Measurements from ENCODE around the gene STX3.

DNA sequence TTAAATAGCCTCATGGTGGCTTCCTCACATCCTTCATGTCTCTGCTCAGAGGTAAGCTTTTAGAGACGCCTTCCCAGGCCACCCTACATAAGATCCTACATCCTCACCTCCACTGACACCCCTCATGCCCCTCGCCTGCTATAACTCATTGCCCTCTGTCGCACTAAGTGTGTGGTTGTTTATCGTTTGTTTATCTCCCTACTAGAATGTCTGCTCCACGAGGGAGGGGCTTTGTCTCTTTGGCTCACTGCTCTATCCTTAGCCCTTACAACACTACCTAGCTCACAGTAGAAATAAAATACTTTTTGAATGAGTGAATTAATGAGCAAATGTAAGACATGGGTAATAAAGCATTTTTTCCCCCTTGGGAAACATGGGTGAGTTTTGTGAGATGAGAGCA is 91.4 kb downstream of the STX3 start:
- no peak for TF ChIP-seq CTCF (IDR thresholded peaks at IDR 0.05)
- TF ChIP-seq POLR2A (IDR thresholded peaks at IDR 0.05), result no peak
